ENCODE data around the gene CAMSAP1. TPM values are rescaled to one million over a fixed set of nuclear protein-coding genes. Genes with fewer than 3 reads are reported as not detected.
"Not testable (repeated sequence)": the region's sequence is repeated elsewhere in the genome, so short reads cannot be mapped to it uniquely, and the experiment has no call there.

The CAMSAP1 gene
- total RNA-seq, 1 experiment from 2014 or later = 52.7 TPM

DNA sequence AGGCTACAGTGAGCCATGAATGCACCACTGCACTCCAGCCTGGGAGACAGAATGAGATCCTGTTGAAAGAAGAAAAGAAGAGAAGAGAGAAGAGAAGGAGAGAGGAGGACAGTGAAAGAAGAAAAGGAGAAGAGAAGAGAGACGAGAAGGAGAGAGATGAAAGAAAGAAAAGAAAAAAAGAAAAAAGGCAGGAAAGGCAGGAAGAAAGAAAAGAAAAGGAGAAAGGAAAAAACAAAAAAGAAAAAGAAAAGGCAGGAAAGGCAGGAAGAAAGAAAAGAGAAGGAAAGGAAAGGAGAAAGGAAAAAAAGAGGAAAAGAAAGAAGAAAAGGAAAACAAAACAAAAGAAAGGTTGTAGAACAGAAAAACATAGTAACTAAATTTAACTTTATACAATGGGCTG lies 14.2 kb downstream of the CAMSAP1 start:
- Histone ChIP-seq H3K14ac (ENCODE audit: insufficient read depth, low read length) (no peak overlapping the region), H3K79me1 (ENCODE audit: insufficient read depth, low read depth, low read length, poor library complexity, severe bottlenecking) (peaks cover 10% of the 10 kb centered on the region), H3K4ac (ENCODE audit: low read depth, low read length) (no peak overlapping the region), H3K4me2 (ENCODE audit: insufficient read depth, insufficient read length, low read length) (no peak overlapping the region), H4K91ac (ENCODE audit: insufficient read length, low read depth, low read length) (no peak overlapping the region), H3K4me1 (ENCODE audit: insufficient read depth, low read length) (peaks cover 7% of the 10 kb centered on the region; the same call in 1 of the 2 replicates), H2AK5ac (ENCODE audit: insufficient read length, low read length) (no peak overlapping the region), H4K20me1 (ENCODE audit: control insufficient read depth, insufficient read depth, insufficient read length) (peaks cover 6% of the 10 kb centered on the region), H2BK12ac (ENCODE audit: insufficient read length, low read depth, low read length) (no peak overlapping the region), H3K9ac (ENCODE audit: extremely low read depth, insufficient read length, low read length) (no peak overlapping the region), H3K56ac (ENCODE audit: insufficient read length, low read depth, low read length) (no peak overlapping the region), H4K5ac (ENCODE audit: insufficient read length, low read depth, low read length) (no peak overlapping the region), H2BK15ac (ENCODE audit: low read depth, low read length) (no peak overlapping the region), H3K23ac (ENCODE audit: insufficient read length, low read depth, low read length) (no peak overlapping the region), H2BK20ac (ENCODE audit: low read depth, low read length, poor library complexity, severe bottlenecking) (no peak overlapping the region), H3K27me3 (ENCODE audit: insufficient read depth, low read length) (no peaks in the 10 kb centered on the region), H3K9me3 (ENCODE audit: control insufficient read depth, low read depth, low read length) (no peaks in the 10 kb centered on the region), H2AFZ (ENCODE audit: low read length) (no peak overlapping the region), H3T11ph (ENCODE audit: low read length) (no peak overlapping the region), H3K23me2 (ENCODE audit: insufficient read length, low read depth, low read length, poor library complexity, severe bottlenecking) (no peaks in the 10 kb centered on the region), H2BK5ac (ENCODE audit: insufficient read length, low read length) (no peak overlapping the region), H4K8ac (replicated peaks; ENCODE audit: insufficient read length, low read depth, low read length) (no peak overlapping the region), H2BK120ac (ENCODE audit: low read depth, low read length, poor library complexity, severe bottlenecking) (no peak overlapping the region), H3K79me2 (ENCODE audit: insufficient read depth, low read length) (peaks cover 80% of the 10 kb centered on the region), H3K27ac (ENCODE audit: insufficient read length, low read depth, low read length) (no peak overlapping the region), H3K18ac (ENCODE audit: insufficient read length, low read depth, low read length) (no peak overlapping the region)
- no peak for DNase-seq
- Mint-ChIP-seq H3K36me3 (ENCODE audit: insufficient read depth in 1 of 3, low read depth in 3 of 3) (peaks cover 13 to 26% (median 17%) of the 10 kb centered on the region in 3 experiments), H3K27me3 (ENCODE audit: low read depth) (no peaks in the 10 kb centered on the region), H3K4me3 (no peak overlapping the region), H3K9me3 (peaks cover 3 to 6% of the 10 kb centered on the region in 2 experiments; a peak in 3 of 5 replicates), H3K27ac (peak overlapping the region; percentile 19 to 32 (median 27); a peak in 6 of 7 replicates), H3K4me1 (peaks cover 69 to 74% of the 10 kb centered on the region in 2 experiments)
- WGBS (ENCODE audit: extremely low coverage, insufficient read length, low lambda C conversion rate) = no CpG with 5 or more reads among the region's 1 CpG
- TF ChIP-seq, protein P1, sequence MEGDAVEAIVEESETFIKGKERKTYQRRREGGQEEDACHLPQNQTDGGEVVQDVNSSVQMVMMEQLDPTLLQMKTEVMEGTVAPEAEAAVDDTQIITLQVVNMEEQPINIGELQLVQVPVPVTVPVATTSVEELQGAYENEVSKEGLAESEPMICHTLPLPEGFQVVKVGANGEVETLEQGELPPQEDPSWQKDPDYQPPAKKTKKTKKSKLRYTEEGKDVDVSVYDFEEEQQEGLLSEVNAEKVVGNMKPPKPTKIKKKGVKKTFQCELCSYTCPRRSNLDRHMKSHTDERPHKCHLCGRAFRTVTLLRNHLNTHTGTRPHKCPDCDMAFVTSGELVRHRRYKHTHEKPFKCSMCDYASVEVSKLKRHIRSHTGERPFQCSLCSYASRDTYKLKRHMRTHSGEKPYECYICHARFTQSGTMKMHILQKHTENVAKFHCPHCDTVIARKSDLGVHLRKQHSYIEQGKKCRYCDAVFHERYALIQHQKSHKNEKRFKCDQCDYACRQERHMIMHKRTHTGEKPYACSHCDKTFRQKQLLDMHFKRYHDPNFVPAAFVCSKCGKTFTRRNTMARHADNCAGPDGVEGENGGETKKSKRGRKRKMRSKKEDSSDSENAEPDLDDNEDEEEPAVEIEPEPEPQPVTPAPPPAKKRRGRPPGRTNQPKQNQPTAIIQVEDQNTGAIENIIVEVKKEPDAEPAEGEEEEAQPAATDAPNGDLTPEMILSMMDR (conservative IDR thresholded peaks at IDR 0.05) = no peak

GRCh38 chr9:135892327-135892726 lies 15.0 kb downstream of the CAMSAP1 start:
- H3K79me1 ChIP-seq (ENCODE audit: insufficient read depth, low read depth, low read length, poor library complexity, severe bottlenecking); H3K4me3 Mint-ChIP-seq; DNase-seq; H3K9me3 ChIP-seq (ENCODE audit: control insufficient read depth, low read depth, low read length); H2AFZ ChIP-seq (ENCODE audit: low read length); H3K23me2 ChIP-seq (ENCODE audit: insufficient read length, low read depth, low read length, poor library complexity, severe bottlenecking); H3K27me3 Mint-ChIP-seq (ENCODE audit: low read depth); H3K18ac ChIP-seq (ENCODE audit: insufficient read length, low read depth, low read length); H4K20me1 ChIP-seq (ENCODE audit: control insufficient read depth, insufficient read depth, insufficient read length); H2BK15ac ChIP-seq (ENCODE audit: low read depth, low read length); H3K4ac ChIP-seq (ENCODE audit: low read depth, low read length); H3K4me2 ChIP-seq (ENCODE audit: insufficient read depth, insufficient read length, low read length); H3K27ac Mint-ChIP-seq; H2BK20ac ChIP-seq (ENCODE audit: low read depth, low read length, poor library complexity, severe bottlenecking); H3K27me3 ChIP-seq (ENCODE audit: insufficient read depth, low read length); H3K14ac ChIP-seq (ENCODE audit: insufficient read depth, low read length); H3K23ac ChIP-seq (ENCODE audit: insufficient read length, low read depth, low read length); H2BK5ac ChIP-seq (ENCODE audit: insufficient read length, low read length); H3K9ac ChIP-seq (ENCODE audit: extremely low read depth, insufficient read length, low read length); H2BK12ac ChIP-seq (ENCODE audit: insufficient read length, low read depth, low read length); H3T11ph ChIP-seq (ENCODE audit: low read length); H2BK120ac ChIP-seq (ENCODE audit: low read depth, low read length, poor library complexity, severe bottlenecking); H2AK5ac ChIP-seq (ENCODE audit: insufficient read length, low read length); H4K5ac ChIP-seq (ENCODE audit: insufficient read length, low read depth, low read length); H4K8ac ChIP-seq (replicated peaks; ENCODE audit: insufficient read length, low read depth, low read length); H3K56ac ChIP-seq (ENCODE audit: insufficient read length, low read depth, low read length); H4K91ac ChIP-seq (ENCODE audit: insufficient read length, low read depth, low read length); H3K27ac ChIP-seq (ENCODE audit: insufficient read length, low read depth, low read length); H3K9me3 Mint-ChIP-seq: not testable (repeated sequence)
- WGBS (ENCODE audit: extremely low coverage, insufficient read length, low lambda C conversion rate) = no CpG with 5 or more reads among the region's 6 CpGs
- Mint-ChIP-seq H3K36me3 (ENCODE audit: insufficient read depth in 1 of 3, low read depth in 3 of 3) (peaks cover 8 to 18% (median 11%) of the 10 kb centered on the region in 3 experiments; a peak in 6 of 7 replicates), H3K4me1 (peaks cover 76 to 81% of the 10 kb centered on the region in 2 experiments)
- Histone ChIP-seq H3K4me1 (ENCODE audit: insufficient read depth, low read length) (peaks cover 13% of the 10 kb centered on the region; the same call in 1 of the 2 replicates), H3K79me2 (ENCODE audit: insufficient read depth, low read length) (peaks cover 81% of the 10 kb centered on the region)

All from H9 (cell line).